HUES6 (cell line): Measurements from ENCODE around the gene SCRN1.

Source experiments
- H3K27ac ChIP-seq: 2 replicates; pipeline ENCODE4 v1.7.0; 2013; ENCODE audit warnings: low read depth, mild to moderate bottlenecking, low read length, inconsistent platforms
- H3K27me3 ChIP-seq: 2 replicates; pipeline ENCODE4 v1.6.1; 2013; ENCODE audit warnings: low read length; ENCODE audit not compliant: control insufficient read depth, insufficient read depth
- H3K36me3 ChIP-seq: 2 replicates; pipeline ENCODE4 v1.6.1; 2013; ENCODE audit warnings: low read length; ENCODE audit not compliant: control insufficient read depth, insufficient read depth
- H3K4me1 ChIP-seq: 2 replicates; pipeline ENCODE4 v1.6.1; 2013; ENCODE audit warnings: low read length; ENCODE audit not compliant: control insufficient read depth, insufficient read depth
- H3K4me3 ChIP-seq: 2 replicates; pipeline ENCODE4 v1.5.1; 2013; ENCODE audit warnings: low read depth, low read length
- H3K9ac ChIP-seq: one replicate; pipeline ENCODE4 v1.6.1; 2013; ENCODE audit warnings: mild to moderate bottlenecking, low read length
- H3K9me3 ChIP-seq: 2 replicates; pipeline ENCODE4 v1.6.1; 2013; ENCODE audit warnings: low read depth, low read length; ENCODE audit not compliant: control insufficient read depth, insufficient read depth

SCRN1 gene

GRCh38 chr7:29953726-29954347 is 35.8 kb downstream of the SCRN1 start:
- H3K36me3 ChIP-seq: peaks cover 75% of the 10 kb centered on the region

DNA sequence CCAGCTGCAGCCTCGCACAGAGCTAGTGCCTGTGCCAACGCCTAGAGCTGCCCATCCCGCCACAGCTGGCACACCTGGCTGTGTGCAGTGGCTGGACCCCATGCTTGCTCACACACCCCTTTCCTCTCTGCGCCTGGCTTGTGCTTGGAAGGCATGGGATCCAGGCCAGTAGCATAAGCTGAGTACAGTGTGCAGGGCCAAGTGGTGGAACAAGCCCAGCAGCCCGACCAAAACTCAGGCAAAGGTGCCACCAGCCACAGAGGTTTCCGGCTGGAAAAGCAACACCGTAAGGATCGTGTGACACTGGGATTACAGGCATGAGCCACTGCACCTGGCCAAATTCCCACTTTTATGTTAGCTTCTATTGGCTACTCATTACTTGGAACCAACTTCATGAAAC is 38.4 kb downstream of the SCRN1 start:
- Histone ChIP-seq H3K36me3 (peaks cover 93% of the 10 kb centered on the region), H3K4me3 (no peak overlapping the region), H3K27ac (no peak overlapping the region), H3K27me3 (no peaks in the 10 kb centered on the region), H3K9me3 (no peaks in the 10 kb centered on the region), H3K9ac (no peak overlapping the region), H3K4me1 (no peaks in the 10 kb centered on the region)

More at GRCh38 chr7:29953726-29954347, 35.8 kb downstream of the SCRN1 start:
- H3K27me3 ChIP-seq: no peaks in the 10 kb centered on the region
- no peak overlapping the region for H3K27ac ChIP-seq
- no peaks in the 10 kb centered on the region for H3K9me3 ChIP-seq
- H3K9ac ChIP-seq: no peak overlapping the region
- no peak overlapping the region for H3K4me3 ChIP-seq
- peaks cover 15% of the 10 kb centered on the region; the same call in 1 of the 2 replicates for H3K4me1 ChIP-seq

DNA sequence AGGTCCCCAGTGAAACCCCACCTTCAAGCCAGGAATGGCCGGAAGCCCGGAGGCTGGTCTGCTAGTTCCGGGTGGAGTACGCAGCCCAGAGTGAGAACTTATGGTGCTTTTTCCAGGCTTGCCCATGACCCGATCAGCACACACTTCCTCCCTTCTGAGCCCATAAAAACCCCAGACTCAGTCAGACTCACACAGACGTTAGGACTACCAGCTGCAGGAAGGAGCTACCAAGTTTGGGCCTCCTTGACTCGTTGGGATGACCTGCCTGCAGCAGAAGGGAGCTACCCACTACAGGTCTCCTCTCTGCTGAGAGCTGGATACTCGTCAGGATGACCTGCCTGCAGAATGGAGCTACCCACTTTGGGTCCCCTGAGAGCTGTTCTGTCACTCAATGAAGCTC is 39.1 kb downstream of the SCRN1 start:
- H3K4me1 ChIP-seq: no peaks in the 10 kb centered on the region
- no peak overlapping the region for H3K9ac ChIP-seq
- H3K4me3 ChIP-seq: no peak overlapping the region
- no peaks in the 10 kb centered on the region for H3K9me3 ChIP-seq
- H3K36me3 ChIP-seq: peaks cover 94% of the 10 kb centered on the region
- no peaks in the 10 kb centered on the region for H3K27me3 ChIP-seq
- H3K27ac ChIP-seq: no peak overlapping the region

- H3K27ac ChIP-seq: no peak overlapping the region
- no peaks in the 10 kb centered on the region for H3K4me1 ChIP-seq
- no peaks in the 10 kb centered on the region for H3K9me3 ChIP-seq
- peaks cover 95% of the 10 kb centered on the region for H3K36me3 ChIP-seq
- no peak overlapping the region for H3K4me3 ChIP-seq
- H3K27me3 ChIP-seq: no peaks in the 10 kb centered on the region
- no peak overlapping the region for H3K9ac ChIP-seq
Measured at GRCh38 chr7:29948587-29948986, 41.0 kb downstream of the SCRN1 start.

- Histone ChIP-seq H3K4me3 (no peak overlapping the region), H3K9ac (no peak overlapping the region), H3K27me3 (no peaks in the 10 kb centered on the region), H3K36me3 (peaks cover 95% of the 10 kb centered on the region), H3K27ac (no peak overlapping the region), H3K4me1 (no peaks in the 10 kb centered on the region), H3K9me3 (no peaks in the 10 kb centered on the region)
Measured at GRCh38 chr7:29946428-29947186, 43.0 kb downstream of the SCRN1 start.

DNA sequence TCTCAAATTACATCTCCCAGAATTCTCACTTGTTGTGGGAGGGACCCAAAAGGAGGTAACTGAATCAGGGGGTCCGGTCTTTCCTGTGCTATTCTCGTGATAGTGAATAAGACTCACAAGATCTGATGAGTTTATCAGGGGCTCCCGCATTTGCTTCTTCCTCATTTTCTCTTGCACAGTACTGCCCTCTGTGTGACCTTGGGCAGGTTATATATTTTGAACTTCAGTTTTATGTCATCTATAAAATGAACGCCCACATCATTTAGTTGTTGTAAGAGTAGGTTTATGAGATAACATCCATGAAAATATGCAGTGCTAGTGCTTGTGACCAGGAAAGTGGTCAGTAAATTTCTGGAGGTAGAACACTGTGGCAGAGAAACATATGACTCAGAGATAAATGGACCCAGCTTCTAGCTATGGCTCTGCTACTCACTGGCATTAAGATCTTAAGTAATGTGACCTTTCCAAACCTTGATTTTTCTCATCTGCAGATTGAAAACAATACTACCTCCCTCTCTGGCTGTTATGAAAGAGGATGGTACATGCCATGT is 44.3 kb downstream of the SCRN1 start:
- H3K27me3 ChIP-seq: no peaks in the 10 kb centered on the region
- no peaks in the 10 kb centered on the region for H3K9me3 ChIP-seq
- H3K36me3 ChIP-seq: peaks cover 95% of the 10 kb centered on the region
- no peaks in the 10 kb centered on the region for H3K4me1 ChIP-seq
- H3K9ac ChIP-seq: no peak overlapping the region
- H3K27ac ChIP-seq: no peak overlapping the region
- no peak overlapping the region for H3K4me3 ChIP-seq

- H3K27ac ChIP-seq: no peak overlapping the region
- H3K36me3 ChIP-seq: peaks cover 96% of the 10 kb centered on the region
- no peaks in the 10 kb centered on the region for H3K4me1 ChIP-seq
- no peak overlapping the region for H3K4me3 ChIP-seq
- no peaks in the 10 kb centered on the region for H3K27me3 ChIP-seq
- peaks cover 5% of the 10 kb centered on the region; the same call in 1 of the 2 replicates for H3K9me3 ChIP-seq
- H3K9ac ChIP-seq: no peak overlapping the region
Measured at GRCh38 chr7:29940199-29940598, 49.4 kb downstream of the SCRN1 start.

DNA sequence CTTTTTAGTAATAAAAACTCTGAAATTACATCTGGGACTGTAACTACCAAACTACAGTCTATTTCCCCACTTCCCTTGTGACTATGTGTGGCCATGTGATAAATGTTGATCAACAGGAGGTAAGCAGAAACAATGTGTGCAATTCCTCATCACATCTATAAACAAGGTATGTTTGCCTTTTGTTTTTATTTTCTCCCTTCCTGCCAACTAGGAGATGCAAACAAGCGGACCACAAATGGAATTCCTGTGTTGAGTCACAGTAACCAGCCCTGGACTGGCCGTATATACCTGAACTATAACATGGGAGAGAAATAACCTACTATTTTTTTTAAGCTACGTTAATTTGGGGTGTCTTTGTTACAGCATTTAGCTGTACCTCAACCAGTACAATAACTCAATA is 52.5 kb downstream of the SCRN1 start:
- Histone ChIP-seq H3K36me3 (peaks cover 88% of the 10 kb centered on the region), H3K27me3 (no peaks in the 10 kb centered on the region), H3K9ac (no peak overlapping the region), H3K9me3 (peaks cover 5% of the 10 kb centered on the region; the same call in 1 of the 2 replicates), H3K27ac (no peak overlapping the region), H3K4me3 (no peak overlapping the region), H3K4me1 (no peaks in the 10 kb centered on the region)

DNA sequence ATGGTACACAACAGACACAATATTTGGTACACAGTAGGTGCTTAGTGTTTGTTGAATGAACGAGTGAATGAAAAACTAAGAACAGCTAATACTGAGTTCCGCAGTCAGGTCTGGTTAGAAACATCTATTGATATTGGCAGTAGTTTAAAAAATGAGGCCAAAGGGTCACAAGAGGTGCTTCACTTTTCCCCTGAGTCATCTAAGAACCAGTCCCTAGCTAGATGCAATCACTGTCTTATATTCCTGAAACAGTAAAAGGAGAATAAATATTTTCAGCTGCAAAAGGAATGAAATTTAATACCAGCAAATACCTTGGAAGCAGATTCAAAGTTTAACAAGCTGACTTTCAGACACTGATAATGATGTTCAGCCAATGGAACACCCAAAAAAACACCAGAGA is 54.5 kb downstream of the SCRN1 start:
- Histone ChIP-seq H3K4me1 (no peaks in the 10 kb centered on the region), H3K27me3 (no peaks in the 10 kb centered on the region), H3K9me3 (peaks cover 5% of the 10 kb centered on the region; the same call in 1 of the 2 replicates), H3K4me3 (no peak overlapping the region), H3K9ac (no peak overlapping the region), H3K27ac (no peak overlapping the region), H3K36me3 (peaks cover 88% of the 10 kb centered on the region)

DNA sequence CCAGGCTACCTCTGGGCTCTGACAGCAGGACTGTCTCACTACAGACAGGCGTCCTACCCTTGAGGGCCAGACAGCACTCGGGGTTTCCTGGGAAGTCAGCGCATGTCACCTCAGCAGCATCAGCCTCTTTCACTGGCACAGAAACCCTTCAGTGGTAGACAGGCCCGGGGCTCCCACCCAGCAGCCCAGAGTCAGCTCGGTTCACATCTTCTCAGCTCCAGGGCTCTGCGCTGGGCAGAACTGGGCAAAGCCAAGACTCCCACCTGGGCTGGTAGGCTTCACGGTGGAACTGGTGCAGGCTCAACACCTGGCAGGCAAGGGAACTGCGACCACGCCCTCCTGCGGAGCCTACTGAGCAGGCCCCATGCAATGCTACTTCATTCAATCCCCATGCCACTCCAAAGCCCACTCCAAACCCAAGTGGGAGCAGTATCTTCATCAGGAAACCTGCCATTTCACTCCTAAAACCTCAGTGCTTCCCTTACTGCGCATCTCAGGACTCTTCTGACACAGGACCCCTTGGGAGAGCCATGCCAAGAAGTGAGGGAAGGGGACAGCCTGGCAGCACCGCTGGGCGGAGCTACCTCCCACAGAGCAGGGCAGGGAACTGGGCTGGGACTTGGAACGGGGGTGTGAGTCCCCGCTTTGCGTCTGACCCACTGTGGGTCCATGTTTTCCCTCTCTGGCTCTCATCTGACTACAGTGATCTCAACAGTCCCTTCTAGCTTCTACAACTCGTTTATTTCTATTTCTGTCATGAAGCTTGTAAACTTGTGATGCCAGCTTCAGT is 60.4 kb downstream of the SCRN1 start:
- H3K4me3 ChIP-seq: no peak overlapping the region
- no peak overlapping the region for H3K27ac ChIP-seq
- H3K9ac ChIP-seq: no peak overlapping the region
- no peaks in the 10 kb centered on the region for H3K9me3 ChIP-seq
- no peaks in the 10 kb centered on the region for H3K4me1 ChIP-seq
- H3K27me3 ChIP-seq: no peaks in the 10 kb centered on the region
- peaks cover 78% of the 10 kb centered on the region for H3K36me3 ChIP-seq
